Loucy (cell line): ENCODE data around the gene NXPH1.

Experiments
- EZH2phosphoT487 ChIP-seq: fragments of 200-600 bp; IDR thresholded peaks from 2 replicates; pipeline ENCODE4 v1.6.1; 2018; ENCODE audit warnings: antibody characterized with exemption, mild to moderate bottlenecking, moderate library complexity, borderline replicate concordance
- TF ChIP-seq, protein P1 (sequence below): fragments of 200-600 bp; sonication (generic); conservative IDR thresholded peaks from 2 replicates; pipeline ENCODE4 v1.5.1; 2014; ENCODE audit warnings: mild to moderate bottlenecking, antibody characterized with exemption, low read length

DNA sequence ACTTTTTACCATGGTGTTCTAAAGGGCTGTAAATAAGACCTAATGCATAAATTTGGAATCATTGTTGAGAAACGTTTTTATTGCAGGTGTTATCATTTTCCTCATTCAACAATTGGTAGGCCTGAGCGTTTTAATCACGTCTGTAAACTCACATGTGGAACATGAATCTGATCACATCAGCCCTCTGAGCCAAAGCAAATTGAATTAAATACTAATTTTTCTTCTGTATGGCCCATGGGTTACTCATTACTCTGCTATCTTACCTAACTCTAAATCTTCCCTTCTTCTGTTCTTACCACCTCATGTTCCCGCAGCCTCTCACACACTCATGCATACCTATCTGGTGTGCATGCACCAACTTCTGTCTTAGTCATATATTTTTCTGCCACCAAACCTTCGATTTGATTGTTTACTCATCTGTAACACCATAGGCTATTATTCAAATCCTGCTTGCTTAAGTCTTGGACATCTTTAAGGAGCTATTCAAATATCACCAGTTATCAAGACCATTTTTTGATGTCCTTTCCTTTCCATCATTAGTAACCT, 82.3 kb downstream of the NXPH1 start:
- no peak for TF ChIP-seq EZH2phosphoT487
- TF ChIP-seq, protein P1, sequence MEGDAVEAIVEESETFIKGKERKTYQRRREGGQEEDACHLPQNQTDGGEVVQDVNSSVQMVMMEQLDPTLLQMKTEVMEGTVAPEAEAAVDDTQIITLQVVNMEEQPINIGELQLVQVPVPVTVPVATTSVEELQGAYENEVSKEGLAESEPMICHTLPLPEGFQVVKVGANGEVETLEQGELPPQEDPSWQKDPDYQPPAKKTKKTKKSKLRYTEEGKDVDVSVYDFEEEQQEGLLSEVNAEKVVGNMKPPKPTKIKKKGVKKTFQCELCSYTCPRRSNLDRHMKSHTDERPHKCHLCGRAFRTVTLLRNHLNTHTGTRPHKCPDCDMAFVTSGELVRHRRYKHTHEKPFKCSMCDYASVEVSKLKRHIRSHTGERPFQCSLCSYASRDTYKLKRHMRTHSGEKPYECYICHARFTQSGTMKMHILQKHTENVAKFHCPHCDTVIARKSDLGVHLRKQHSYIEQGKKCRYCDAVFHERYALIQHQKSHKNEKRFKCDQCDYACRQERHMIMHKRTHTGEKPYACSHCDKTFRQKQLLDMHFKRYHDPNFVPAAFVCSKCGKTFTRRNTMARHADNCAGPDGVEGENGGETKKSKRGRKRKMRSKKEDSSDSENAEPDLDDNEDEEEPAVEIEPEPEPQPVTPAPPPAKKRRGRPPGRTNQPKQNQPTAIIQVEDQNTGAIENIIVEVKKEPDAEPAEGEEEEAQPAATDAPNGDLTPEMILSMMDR: no peak
